IMR-90 (cell line): Measurements from ENCODE around the gene SLC28A3. TPM values are rescaled to one million over a fixed set of nuclear protein-coding genes. Genes with fewer than 3 reads are reported as not detected.

Source experiments
- ATAC-seq: fragments of 200-7000 bp; cut with Tn5 transposase; 2 replicates; pipeline ENCODE4 v1.9.1; 2020; ENCODE audit warnings: low read depth, mild to moderate bottlenecking, moderate library complexity
- BruUV-seq: library from RNA; stranded (reverse); fragments of 400-500 nt; replicated peaks from 2 replicates; lab custom pipeline; 2021; lab: Mats Ljungman, UMichigan
- CTCF ChIA-PET: fragments of 300-600 bp; formaldehyde crosslinking; extraction: SDS; loops from one replicate; lab custom pipeline; 2021; ENCODE audit warnings: antibody characterized with exemption; lab: Yijun Ruan, JAX
- POLR2A ChIA-PET: fragments of 300-600 bp; sonication (Branson Sonifier 250); formaldehyde crosslinking; loops from one replicate; lab custom pipeline; 2022; ENCODE audit warnings: antibody characterized with exemption; ENCODE audit not compliant: unreplicated experiment; lab: Charles Lee
- DNase-seq: peaks from one replicate; pipeline ENCODE4 v3.0.0; 2013
- H2AFZ ChIP-seq: replicated peaks from 2 replicates; pipeline ENCODE3; 2013; ENCODE audit warnings: low read length, mild to moderate bottlenecking; ENCODE audit not compliant: poor library complexity
- H2AK5ac ChIP-seq: 2 replicates; pipeline ENCODE4 v1.6.1; 2013; ENCODE audit warnings: low read depth, low read length, inconsistent platforms
- H2AK9ac ChIP-seq: replicated peaks from 2 replicates; pipeline ENCODE3; 2013; ENCODE audit warnings: mild to moderate bottlenecking, low read depth, low read length, moderate library complexity; ENCODE audit not compliant: poor library complexity
- H2BK120ac ChIP-seq: 2 replicates; pipeline ENCODE4 v1.6.1; 2013; ENCODE audit warnings: low read depth, low read length, inconsistent platforms
- H2BK15ac ChIP-seq: 3 replicates; pipeline ENCODE4 v1.6.1; 2013; ENCODE audit warnings: low read depth, low read length, inconsistent platforms
- H2BK20ac ChIP-seq: 2 replicates; pipeline ENCODE4 v1.6.1; 2013; ENCODE audit warnings: low read depth, mild to moderate bottlenecking, inconsistent platforms, low read length, moderate library complexity
- H2BK5ac ChIP-seq: 2 replicates; pipeline ENCODE4 v1.6.1; 2013; ENCODE audit warnings: mild to moderate bottlenecking, low read depth, low read length, inconsistent platforms; ENCODE audit not compliant: poor library complexity, severe bottlenecking
- H3K14ac ChIP-seq: replicated peaks from 2 replicates; pipeline ENCODE4 v1.6.1; 2013; ENCODE audit warnings: low read depth, low read length, inconsistent platforms
- H3K18ac ChIP-seq: 2 replicates; pipeline ENCODE4 v1.6.1; 2013; ENCODE audit warnings: low read depth, low read length, control low read depth
- H3K23ac ChIP-seq: 2 replicates; pipeline ENCODE4 v1.6.1; 2013; ENCODE audit warnings: low read depth, low read length, inconsistent platforms
- H3K27ac ChIP-seq: 2 replicates; pipeline ENCODE4 v1.5.1; 2013; ENCODE audit warnings: mild to moderate bottlenecking, control low read depth, low read length; ENCODE audit not compliant: insufficient read depth
- H3K27me3 ChIP-seq: 2 replicates; pipeline ENCODE4 v1.6.1; 2013; ENCODE audit warnings: low read length; ENCODE audit not compliant: control insufficient read depth, insufficient read depth
- H3K36me3 ChIP-seq: 2 replicates; pipeline ENCODE4 v1.6.1; 2013; ENCODE audit warnings: low read length, mixed read lengths; ENCODE audit not compliant: control insufficient read depth, insufficient read depth
- H3K4ac ChIP-seq: 2 replicates; pipeline ENCODE4 v1.6.1; 2013; ENCODE audit warnings: low read depth, low read length, inconsistent platforms
- H3K4me1 ChIP-seq: 2 replicates; pipeline ENCODE4 v1.6.1; 2013; ENCODE audit warnings: low read length, mixed read lengths; ENCODE audit not compliant: control insufficient read depth, insufficient read depth
- H3K4me2 ChIP-seq: 2 replicates; pipeline ENCODE4 v1.6.1; 2013; ENCODE audit warnings: low read depth, mild to moderate bottlenecking, control low read depth, low read length, moderate library complexity
- H3K4me3 ChIP-seq: 2 replicates; pipeline ENCODE4 v1.5.1; 2013; ENCODE audit warnings: low read depth, mild to moderate bottlenecking, control low read depth, low read length, moderate library complexity; ENCODE audit not compliant: insufficient read depth
- H3K56ac ChIP-seq: 2 replicates; pipeline ENCODE4 v1.6.1; 2013; ENCODE audit warnings: low read length, inconsistent platforms; ENCODE audit not compliant: insufficient read depth; ENCODE audit errors: extremely low read depth
- H3K79me1 ChIP-seq, 2 experiments: 2 replicates each; pipeline ENCODE4 v1.6.1; 2013; ENCODE audit warnings: low read length in 2 of 2, inconsistent platforms in 1 of 2, low read depth in 1 of 2
- H3K9ac ChIP-seq: 2 replicates; pipeline ENCODE4 v1.6.1; 2013; ENCODE audit warnings: low read depth, low read length, control low read depth
- H3K9me1 ChIP-seq: 2 replicates; pipeline ENCODE4 v1.6.1; 2013; ENCODE audit warnings: low read length, inconsistent platforms; ENCODE audit not compliant: insufficient read depth
- H3K9me3 ChIP-seq: 2 replicates; pipeline ENCODE4 v1.6.1; 2013; ENCODE audit warnings: low read length; ENCODE audit not compliant: control insufficient read depth, insufficient read depth
- H4K20me1 ChIP-seq: 2 replicates; pipeline ENCODE4 v1.6.1; 2013; ENCODE audit warnings: low read length, inconsistent platforms; ENCODE audit not compliant: insufficient read depth
- H4K5ac ChIP-seq: 2 replicates; pipeline ENCODE4 v1.6.1; 2013; ENCODE audit warnings: mild to moderate bottlenecking, low read depth, low read length, control low read depth
- H4K8ac ChIP-seq, 2 experiments: 2 replicates each; pipeline ENCODE4 v1.6.1; 2013; ENCODE audit warnings: low read depth in 2 of 2, low read length in 2 of 2, control low read depth in 1 of 2, inconsistent platforms in 1 of 2
- H4K91ac ChIP-seq: 2 replicates; pipeline ENCODE4 v1.6.1; 2013; ENCODE audit warnings: low read depth, low read length, inconsistent platforms; ENCODE audit not compliant: insufficient read depth
- BHLHE40 ChIP-seq: fragments of 150-350 bp; IDR thresholded peaks from 2 replicates; pipeline ENCODE4 v1.6.1; 2016; ENCODE audit warnings: mild to moderate bottlenecking, low read depth, low read length
- CEBPB ChIP-seq: IDR thresholded peaks from 2 replicates; pipeline ENCODE4 v1.6.1; 2012; ENCODE audit warnings: low read depth, low read length, improper control_type of control experiment
- MAFK ChIP-seq: IDR thresholded peaks from 2 replicates; pipeline ENCODE4 v1.6.1; 2012; ENCODE audit warnings: low read depth, low read length, improper control_type of control experiment
- POLR2A ChIP-seq: IDR thresholded peaks from 2 replicates; pipeline ENCODE4 v1.6.1; 2012; ENCODE audit warnings: mild to moderate bottlenecking, low read depth, low read length
- RCOR1 ChIP-seq: IDR thresholded peaks from 2 replicates; pipeline ENCODE4 v1.6.1; 2012; ENCODE audit warnings: mild to moderate bottlenecking, low read length, improper control_type of control experiment; ENCODE audit not compliant: insufficient replicate concordance
- WGBS, 2 experiments: methylation state at CpG; one replicate each; pipeline versions ENCODE4 v1.1.5 to v1.1.7; 2013; ENCODE audit warnings: missing lambda C conversion rate in 2 of 2; ENCODE audit not compliant: insufficient read length in 1 of 2; ENCODE audit errors: extremely low coverage in 2 of 2; 5-methylcytosine and 5-hydroxymethylcytosine counted together
- dilution Hi-C: fragments of 300-500 bp; cut with HindIII; formaldehyde crosslinking; loops from one replicate; pipeline ENCODE4 v1.14.3; 2018; ENCODE audit warnings: low sequenced_read_pairs; ENCODE audit not compliant: unreplicated experiment
- in situ Hi-C: fragments of 300-500 bp; cut with MboI; formaldehyde crosslinking; loops from 3 replicates; pipeline ENCODE4 v1.14.3; 2019; ENCODE audit warnings: low sequenced_read_pairs, inconsistent platforms, mixed read lengths
- intact Hi-C: fragments of 100-400 bp; cut with micrococcal nuclease; formaldehyde crosslinking; loops from 2 replicates; pipeline ENCODE4 v1.10.0; 2022
- polyA plus RNA-seq, 3 experiments: library from polyadenylated mRNA; depleted of rRNA; stranded (reverse); fragments of >200 nt; gene quantifications; 2 replicates each; pipeline ENCODE4 v1.2.3, GENCODE V29; 2012; ENCODE audit warnings: low replicate concordance in 1 of 3
- total RNA-seq: library from RNA; depleted of rRNA; stranded (reverse); fragments of >200 nt; gene quantifications from 2 replicates; pipeline ENCODE4 v1.2.3, GENCODE V29; 2012
- TF ChIP-seq, protein P1 (sequence below): fragments of 150-350 bp; IDR thresholded peaks from 2 replicates; pipeline ENCODE4 v1.6.1; 2016; ENCODE audit warnings: low read depth, mild to moderate bottlenecking, low read length, moderate library complexity, borderline replicate concordance

The SLC28A3 gene
- total and polyA plus RNA-seq, 2 of the 4 experiments (the other 2 are of a cell fraction): 1.1 to 2.2 TPM

DNA sequence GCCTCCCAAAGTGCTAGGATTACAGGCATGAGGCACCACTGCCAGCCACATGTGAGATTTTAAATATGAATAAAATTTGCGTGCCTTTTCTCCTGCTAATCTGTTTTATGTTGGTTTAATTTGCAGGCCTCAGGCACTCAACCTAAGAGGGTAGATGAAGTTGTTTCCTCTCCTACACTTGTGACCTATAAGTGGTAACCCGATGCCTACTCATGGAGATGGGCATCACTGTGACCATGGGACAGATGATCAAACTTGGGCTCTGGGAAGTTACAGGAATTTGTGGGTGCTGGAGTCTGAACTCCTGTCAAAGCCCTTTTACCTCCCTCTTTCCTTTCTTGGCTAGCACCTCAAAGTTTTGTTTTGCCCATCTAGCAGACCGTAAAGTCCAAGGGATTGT, 1.1 kb downstream of the SLC28A3 start:
- Histone ChIP-seq H2BK5ac (no peak overlapping the region), H3K4me3 (no peak overlapping the region), H3K27ac (no peak overlapping the region), H4K20me1 (no peaks in the 10 kb centered on the region), H3K9ac (no peak overlapping the region), H4K91ac (no peak overlapping the region), H2AFZ (no peak overlapping the region), H3K23ac (no peak overlapping the region), H3K4me2 (no peak overlapping the region), H3K9me3 (no peaks in the 10 kb centered on the region), H2AK9ac (no peak overlapping the region), H3K14ac (no peak overlapping the region), H2BK120ac (no peak overlapping the region), H3K79me1 (no peaks in the 10 kb centered on the region), H2BK15ac (no peak overlapping the region), H2BK20ac (no peak overlapping the region), H4K5ac (no peak overlapping the region), H3K18ac (no peak overlapping the region), H3K56ac (no peak overlapping the region), H3K36me3 (no peaks in the 10 kb centered on the region), H4K8ac (no peak overlapping the region), H3K4me1 (no peaks in the 10 kb centered on the region), H3K27me3 (no peaks in the 10 kb centered on the region; the same call in 1 of the 2 replicates), H3K4ac (no peak overlapping the region), H2AK5ac (no peak overlapping the region), H3K9me1 (no peaks in the 10 kb centered on the region)
- dilution Hi-C loops (no loop called here), in situ Hi-C loops (no loop called here), intact Hi-C loops (no loop called here)
- no peak for DNase-seq
- no TSS peak for BruUV-seq
- ChIA-PET POLR2A (no interaction called here), CTCF (no interaction called here)
- no peak for ATAC-seq
- no CpG with 5 or more reads among the region's 3 CpGs for WGBS, 2 experiments
- no peak for TF ChIP-seq BHLHE40
- TF ChIP-seq, protein P1, sequence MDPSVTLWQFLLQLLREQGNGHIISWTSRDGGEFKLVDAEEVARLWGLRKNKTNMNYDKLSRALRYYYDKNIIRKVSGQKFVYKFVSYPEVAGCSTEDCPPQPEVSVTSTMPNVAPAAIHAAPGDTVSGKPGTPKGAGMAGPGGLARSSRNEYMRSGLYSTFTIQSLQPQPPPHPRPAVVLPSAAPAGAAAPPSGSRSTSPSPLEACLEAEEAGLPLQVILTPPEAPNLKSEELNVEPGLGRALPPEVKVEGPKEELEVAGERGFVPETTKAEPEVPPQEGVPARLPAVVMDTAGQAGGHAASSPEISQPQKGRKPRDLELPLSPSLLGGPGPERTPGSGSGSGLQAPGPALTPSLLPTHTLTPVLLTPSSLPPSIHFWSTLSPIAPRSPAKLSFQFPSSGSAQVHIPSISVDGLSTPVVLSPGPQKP: no peak
- TF ChIP-seq MAFK: no peak
- TF ChIP-seq POLR2A: no peak
- no peak for TF ChIP-seq CEBPB
- no peak for TF ChIP-seq RCOR1
